HCT116 (cell line): ENCODE results near the gene MAP3K10. TPM values are rescaled to one million over a fixed set of nuclear protein-coding genes. Genes with fewer than 3 reads are reported as not detected.

ENCODE experiments used
- ATAC-seq: fragments of 200-7000 bp; cut with Tn5 transposase; 2 replicates; pipeline ENCODE4 v1.9.1; 2020; ENCODE audit warnings: mild to moderate bottlenecking, moderate library complexity
- BruUV-seq: library from RNA; stranded (reverse); fragments of 400-500 nt; replicated peaks from 2 replicates; lab custom pipeline; 2021; lab: Mats Ljungman, UMichigan
- CTCF ChIA-PET: fragments of 300-600 bp; sonication (Branson Sonifier 250); formaldehyde crosslinking; loops from one replicate; lab custom pipeline; 2021; ENCODE audit warnings: antibody characterized with exemption; lab: Charles Lee
- POLR2A ChIA-PET: fragments of 300-600, 350-600 bp; sonication (Branson Sonifier 250); formaldehyde crosslinking; loops from one replicate; lab custom pipeline; 2021; ENCODE audit warnings: antibody characterized with exemption; lab: Charles Lee
- RAD21 ChIA-PET, 2 experiments: fragments of 300-600 bp; sonication (Branson Sonifier 250); formaldehyde crosslinking; loops; one replicate each; lab custom pipeline; 2023; ENCODE audit warnings: low total read pairs in 2 of 2; ENCODE audit not compliant: uncharacterized antibody in 2 of 2, unreplicated experiment in 2 of 2, low non-redundant PET in 1 of 2; lab: Charles Lee
- DNase-seq: peaks from one replicate; pipeline ENCODE4 v3.0.0-alpha.2; 2010; ENCODE audit warnings: low read depth, low spot score
- H2AFZ ChIP-seq: fragments of 200-600 bp; shearing (Covaris generic), sonication (generic); 2 replicates; pipeline ENCODE4 v1.6.1; 2017; ENCODE audit warnings: low read depth, mixed run types, mixed read lengths, antibody characterized with exemption, low read length; ENCODE audit not compliant: poor library complexity, severe bottlenecking
- H3K27ac ChIP-seq: 2 replicates; pipeline ENCODE4 v1.5.1; 2012; ENCODE audit warnings: low read depth, low read length
- H3K27me3 ChIP-seq: fragments of 200-600 bp; sonication (generic); 2 replicates; pipeline ENCODE4 v1.6.1; 2016; ENCODE audit warnings: mixed run types, low read length, mixed read lengths; ENCODE audit not compliant: insufficient read depth
- H3K36me3 ChIP-seq, 2 experiments: fragments of 200-500 bp in 1 of 2; fragments of 200-600 bp in 1 of 2; sonication (Bioruptor generic) in 1 of 2; sonication (generic) in 1 of 2; 2 replicates each; pipeline versions ENCODE4 v1.5.1 to v1.6.1; 2014 to 2016; ENCODE audit warnings: low read length in 2 of 2, inconsistent platforms in 1 of 2, mixed read lengths in 1 of 2, mixed run types in 1 of 2; ENCODE audit not compliant: insufficient read depth in 2 of 2, control insufficient read depth in 1 of 2
- H3K4me1 ChIP-seq, 2 experiments: fragments of 200-600 bp in 1 of 2; sonication (generic) in 1 of 2; 2 replicates each; pipeline versions ENCODE4 v1.5.1 to v1.6.1; 2012 to 2017; ENCODE audit warnings: low read length in 2 of 2, inconsistent platforms in 1 of 2, mild to moderate bottlenecking in 1 of 2, mixed read lengths in 1 of 2, mixed run types in 1 of 2, moderate library complexity in 1 of 2; ENCODE audit not compliant: insufficient read depth in 2 of 2, control insufficient read depth in 1 of 2
- H3K4me2 ChIP-seq: fragments of 200-600 bp; sonication (generic); 2 replicates; pipeline ENCODE4 v1.6.1; 2017; ENCODE audit warnings: mixed run types, low read length, mixed read lengths
- H3K4me3 ChIP-seq, 2 experiments: fragments of 200-600 bp in 1 of 2; sonication (generic) in 1 of 2; replicated peaks in 1 of 2; 2 replicates each; pipeline ENCODE4 v1.5.1; 2011 to 2016; ENCODE audit warnings: low read length in 2 of 2, control low read depth in 1 of 2, low read depth in 1 of 2, mild to moderate bottlenecking in 1 of 2, mixed read lengths in 1 of 2, mixed run types in 1 of 2
- H3K79me2 ChIP-seq: fragments of 200-600 bp; sonication (generic); 2 replicates; pipeline ENCODE4 v1.6.1; 2017; ENCODE audit warnings: mild to moderate bottlenecking, mixed run types, low read length, moderate library complexity, mixed read lengths; ENCODE audit not compliant: insufficient read depth
- H3K9ac ChIP-seq: fragments of 200-600 bp; sonication (generic); 2 replicates; pipeline ENCODE4 v1.6.1; 2016; ENCODE audit warnings: low read length, mixed read lengths
- H3K9me2 ChIP-seq: fragments of 200-600 bp; sonication (generic), shearing (Covaris generic); 2 replicates; pipeline ENCODE4 v1.6.1; 2017; ENCODE audit warnings: mixed run types, mild to moderate bottlenecking, moderate library complexity; ENCODE audit not compliant: insufficient read depth
- H3K9me3 ChIP-seq, 2 experiments: fragments of 200-500 bp in 1 of 2; fragments of 200-600 bp in 1 of 2; sonication (Bioruptor generic) in 1 of 2; sonication (generic) in 1 of 2; 2 replicates each; pipeline ENCODE4 v1.6.1; 2014 to 2017; ENCODE audit warnings: low read length in 2 of 2, mixed read lengths in 2 of 2, inconsistent platforms in 1 of 2, low read depth in 1 of 2, mild to moderate bottlenecking in 1 of 2, mixed run types in 1 of 2, moderate library complexity in 1 of 2; ENCODE audit not compliant: control insufficient read depth in 1 of 2, insufficient read depth in 1 of 2
- H4K20me1 ChIP-seq: fragments of 200-600 bp; sonication (generic), shearing (Covaris generic); 2 replicates; pipeline ENCODE4 v1.6.1; 2017; ENCODE audit warnings: mixed run types, mild to moderate bottlenecking, moderate library complexity; ENCODE audit not compliant: insufficient read depth
- CBX3 ChIP-seq: IDR thresholded peaks from 2 replicates; pipeline ENCODE4 v1.6.1; 2012; ENCODE audit warnings: low read depth
- EGR1 ChIP-seq: IDR thresholded peaks from 2 replicates; pipeline ENCODE4 v1.6.1; 2012; ENCODE audit warnings: low read depth
- ELF1 ChIP-seq: IDR thresholded peaks from 2 replicates; pipeline ENCODE4 v1.6.1; 2012; ENCODE audit warnings: low read depth, borderline replicate concordance
- EZH2 ChIP-seq: fragments of 200-600 bp; sonication (generic); IDR thresholded peaks from 2 replicates; pipeline ENCODE4 v1.6.1; 2017; ENCODE audit warnings: antibody characterized with exemption, mixed run types
- FOSL1 ChIP-seq: IDR thresholded peaks from 2 replicates; pipeline ENCODE4 v1.6.1; 2012; ENCODE audit warnings: low read depth
- JUND ChIP-seq: IDR thresholded peaks from 2 replicates; pipeline ENCODE4 v1.6.1; 2012
- POLR2A ChIP-seq: IDR thresholded peaks from 2 replicates; pipeline ENCODE4 v1.7.0; 2011; ENCODE audit warnings: borderline replicate concordance; ENCODE audit not compliant: insufficient read depth, insufficient read length; ENCODE audit errors: extremely low read depth
- POLR2AphosphoS5 ChIP-seq: IDR thresholded peaks from 2 replicates; pipeline ENCODE4 v1.6.1; 2011; ENCODE audit warnings: mild to moderate bottlenecking, low read depth, low read length, moderate library complexity
- RAD21 ChIP-seq: IDR thresholded peaks from 2 replicates; pipeline ENCODE4 v1.6.1; 2012; ENCODE audit warnings: low read depth, mild to moderate bottlenecking
- SIN3A ChIP-seq: IDR thresholded peaks from 2 replicates; pipeline ENCODE4 v1.6.1; 2012; ENCODE audit warnings: low read depth
- SP1 ChIP-seq: IDR thresholded peaks from 2 replicates; pipeline ENCODE4 v1.6.1; 2012; ENCODE audit warnings: low read depth
- SRF ChIP-seq: IDR thresholded peaks from 2 replicates; pipeline ENCODE4 v1.6.1; 2012; ENCODE audit warnings: low read depth
- TCF7L2 ChIP-seq: IDR thresholded peaks from 2 replicates; pipeline ENCODE4 v1.7.0; 2011; ENCODE audit warnings: borderline replicate concordance, inconsistent platforms; ENCODE audit not compliant: insufficient read depth, insufficient read length; ENCODE audit errors: extremely low read depth
- YY1 ChIP-seq: IDR thresholded peaks from 2 replicates; pipeline ENCODE4 v1.6.1; 2011; ENCODE audit warnings: low read length, low read depth, moderate library complexity, mild to moderate bottlenecking; ENCODE audit not compliant: insufficient replicate concordance; ENCODE audit errors: extremely low read depth
- ZNF274 ChIP-seq: fragments of 200-500 bp; sonication (Bioruptor generic); IDR thresholded peaks from 2 replicates; pipeline ENCODE4 v1.6.1; 2014; ENCODE audit warnings: mild to moderate bottlenecking, low read depth, low read length, inconsistent platforms
- intact Hi-C: fragments of 100-400 bp; cut with micrococcal nuclease; formaldehyde crosslinking; loops from 2 replicates; pipeline ENCODE4 v1.10.0; 2022
- total RNA-seq: library from RNA; stranded (reverse); gene quantifications from one replicate; pipeline ENCODE4 v1.2.1, GENCODE V29; 2021; ENCODE audit not compliant: unreplicated experiment
- TF ChIP-seq, protein P1 (sequence below): IDR thresholded peaks from 2 replicates; pipeline ENCODE4 v1.6.1; 2011; ENCODE audit warnings: mild to moderate bottlenecking, low read length, moderate library complexity; ENCODE audit not compliant: insufficient replicate concordance; ENCODE audit errors: extremely low read depth
- TF ChIP-seq, protein P2 (sequence below): IDR thresholded peaks from 2 replicates; pipeline ENCODE4 v1.6.1; 2012
- TF ChIP-seq, protein P3 (sequence below): IDR thresholded peaks from 2 replicates; pipeline ENCODE4 v1.6.1; 2012
- TF ChIP-seq, protein P4 (sequence below): IDR thresholded peaks from 2 replicates; pipeline ENCODE4 v1.6.1; 2012; ENCODE audit warnings: low read depth

MAP3K10 gene
- total RNA-seq, 1 experiment from 2014 or later: 17.3 TPM

DNA sequence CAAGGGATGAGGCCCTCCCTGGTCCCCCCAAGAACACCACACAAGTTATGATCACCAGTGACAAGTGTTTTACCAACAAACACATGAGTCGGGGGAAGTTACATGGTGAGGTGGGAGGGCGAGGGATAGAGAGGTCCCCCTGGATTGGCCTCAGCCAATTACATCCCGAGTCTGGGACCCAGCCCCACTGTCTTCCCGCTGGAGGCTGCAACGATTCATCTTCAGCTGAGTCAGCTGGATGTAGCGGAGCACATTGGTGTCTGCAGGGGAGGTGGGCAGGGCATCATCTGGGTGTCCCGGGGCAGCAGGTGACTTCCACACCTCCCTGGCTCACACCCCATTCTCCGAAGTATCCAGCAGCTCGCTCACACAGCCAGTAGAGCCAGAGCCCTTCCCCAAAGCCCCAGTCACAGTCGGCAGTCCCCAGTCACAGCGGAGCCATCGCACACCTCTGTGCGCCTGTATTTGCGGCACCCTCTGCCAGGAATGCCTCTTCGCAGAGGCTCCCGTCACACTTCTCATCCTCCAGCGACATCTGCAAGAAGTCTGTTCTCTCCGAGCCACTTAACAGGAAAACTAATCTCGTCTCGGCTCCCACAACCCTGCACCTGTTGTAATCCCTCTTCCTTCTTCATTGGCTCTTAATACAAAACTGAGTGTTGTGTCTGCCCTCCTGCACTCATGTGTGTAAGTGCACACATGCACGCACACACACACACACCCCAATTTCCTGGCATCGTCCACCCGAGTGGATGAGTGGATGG lies 25.0 kb downstream of the MAP3K10 start:
- H2AFZ ChIP-seq: no peak overlapping the region
- no peaks in the 10 kb centered on the region for H3K36me3 ChIP-seq
- no peak for TF ChIP-seq JUND
- no peak for TF ChIP-seq EZH2
- no peak for TF ChIP-seq FOSL1
- TF ChIP-seq EGR1: no peak
- no peak for TF ChIP-seq CBX3
- no peak for TF ChIP-seq RAD21
- no peak for TF ChIP-seq SIN3A
- TF ChIP-seq TCF7L2: no peak
- TF ChIP-seq, protein P1, sequence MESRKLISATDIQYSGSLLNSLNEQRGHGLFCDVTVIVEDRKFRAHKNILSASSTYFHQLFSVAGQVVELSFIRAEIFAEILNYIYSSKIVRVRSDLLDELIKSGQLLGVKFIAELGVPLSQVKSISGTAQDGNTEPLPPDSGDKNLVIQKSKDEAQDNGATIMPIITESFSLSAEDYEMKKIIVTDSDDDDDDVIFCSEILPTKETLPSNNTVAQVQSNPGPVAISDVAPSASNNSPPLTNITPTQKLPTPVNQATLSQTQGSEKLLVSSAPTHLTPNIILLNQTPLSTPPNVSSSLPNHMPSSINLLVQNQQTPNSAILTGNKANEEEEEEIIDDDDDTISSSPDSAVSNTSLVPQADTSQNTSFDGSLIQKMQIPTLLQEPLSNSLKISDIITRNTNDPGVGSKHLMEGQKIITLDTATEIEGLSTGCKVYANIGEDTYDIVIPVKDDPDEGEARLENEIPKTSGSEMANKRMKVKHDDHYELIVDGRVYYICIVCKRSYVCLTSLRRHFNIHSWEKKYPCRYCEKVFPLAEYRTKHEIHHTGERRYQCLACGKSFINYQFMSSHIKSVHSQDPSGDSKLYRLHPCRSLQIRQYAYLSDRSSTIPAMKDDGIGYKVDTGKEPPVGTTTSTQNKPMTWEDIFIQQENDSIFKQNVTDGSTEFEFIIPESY: no peak
- no peak for TF ChIP-seq ELF1
- TF ChIP-seq, protein P2, sequence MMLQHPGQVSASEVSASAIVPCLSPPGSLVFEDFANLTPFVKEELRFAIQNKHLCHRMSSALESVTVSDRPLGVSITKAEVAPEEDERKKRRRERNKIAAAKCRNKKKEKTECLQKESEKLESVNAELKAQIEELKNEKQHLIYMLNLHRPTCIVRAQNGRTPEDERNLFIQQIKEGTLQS: no peak
- no peak for TF ChIP-seq SP1
- TF ChIP-seq YY1: no peak
- no peak for TF ChIP-seq POLR2A
- TF ChIP-seq POLR2AphosphoS5: no peak
- TF ChIP-seq, protein P3, sequence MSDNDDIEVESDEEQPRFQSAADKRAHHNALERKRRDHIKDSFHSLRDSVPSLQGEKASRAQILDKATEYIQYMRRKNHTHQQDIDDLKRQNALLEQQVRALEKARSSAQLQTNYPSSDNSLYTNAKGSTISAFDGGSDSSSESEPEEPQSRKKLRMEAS: no peak
- TF ChIP-seq ZNF274: no peak
- TF ChIP-seq SRF: no peak
- TF ChIP-seq, protein P4, sequence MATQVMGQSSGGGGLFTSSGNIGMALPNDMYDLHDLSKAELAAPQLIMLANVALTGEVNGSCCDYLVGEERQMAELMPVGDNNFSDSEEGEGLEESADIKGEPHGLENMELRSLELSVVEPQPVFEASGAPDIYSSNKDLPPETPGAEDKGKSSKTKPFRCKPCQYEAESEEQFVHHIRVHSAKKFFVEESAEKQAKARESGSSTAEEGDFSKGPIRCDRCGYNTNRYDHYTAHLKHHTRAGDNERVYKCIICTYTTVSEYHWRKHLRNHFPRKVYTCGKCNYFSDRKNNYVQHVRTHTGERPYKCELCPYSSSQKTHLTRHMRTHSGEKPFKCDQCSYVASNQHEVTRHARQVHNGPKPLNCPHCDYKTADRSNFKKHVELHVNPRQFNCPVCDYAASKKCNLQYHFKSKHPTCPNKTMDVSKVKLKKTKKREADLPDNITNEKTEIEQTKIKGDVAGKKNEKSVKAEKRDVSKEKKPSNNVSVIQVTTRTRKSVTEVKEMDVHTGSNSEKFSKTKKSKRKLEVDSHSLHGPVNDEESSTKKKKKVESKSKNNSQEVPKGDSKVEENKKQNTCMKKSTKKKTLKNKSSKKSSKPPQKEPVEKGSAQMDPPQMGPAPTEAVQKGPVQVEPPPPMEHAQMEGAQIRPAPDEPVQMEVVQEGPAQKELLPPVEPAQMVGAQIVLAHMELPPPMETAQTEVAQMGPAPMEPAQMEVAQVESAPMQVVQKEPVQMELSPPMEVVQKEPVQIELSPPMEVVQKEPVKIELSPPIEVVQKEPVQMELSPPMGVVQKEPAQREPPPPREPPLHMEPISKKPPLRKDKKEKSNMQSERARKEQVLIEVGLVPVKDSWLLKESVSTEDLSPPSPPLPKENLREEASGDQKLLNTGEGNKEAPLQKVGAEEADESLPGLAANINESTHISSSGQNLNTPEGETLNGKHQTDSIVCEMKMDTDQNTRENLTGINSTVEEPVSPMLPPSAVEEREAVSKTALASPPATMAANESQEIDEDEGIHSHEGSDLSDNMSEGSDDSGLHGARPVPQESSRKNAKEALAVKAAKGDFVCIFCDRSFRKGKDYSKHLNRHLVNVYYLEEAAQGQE: no peak
- intact Hi-C loops: no loop called here
- H3K27me3 ChIP-seq: no peaks in the 10 kb centered on the region
- peaks cover 31 to 48% of the 10 kb centered on the region in 2 experiments for H3K4me1 ChIP-seq
- POLR2A ChIA-PET: interaction anchor here (1.8 kb wide), 1 partner anchor 68 kb away, joined by 6 read pairs; no protein-coding TSS in a partner anchor
- no peaks in the 10 kb centered on the region for H3K79me2 ChIP-seq
- H3K9ac ChIP-seq: peak overlapping the region; percentile 77
- peak overlapping the region; percentile 87 for H3K27ac ChIP-seq
- no peaks in the 10 kb centered on the region for H3K9me3 ChIP-seq
- DNase-seq: no peak
- peak overlapping the region; percentile 52 to 59 for H3K4me3 ChIP-seq
- H4K20me1 ChIP-seq: no peaks in the 10 kb centered on the region
- BruUV-seq: no TSS peak
- RAD21 ChIA-PET: no interaction called here
- H3K4me2 ChIP-seq: peak overlapping the region; percentile 91
- no peak for ATAC-seq
- no peaks in the 10 kb centered on the region for H3K9me2 ChIP-seq
- CTCF ChIA-PET: interaction anchor here (0.9 to 1.7 kb wide), 4 partner anchors 25 to 210 kb away, joined by 3 to 10 read pairs (median 6); partner anchors contain the start of genes MAP3K10 and SERTAD1
